ENCODE data around the gene SLC6A18.

SLC6A18 gene

GRCh38 chr5:1184163-1184470 lies 41.1 kb upstream of the SLC6A18 start:
- H3K4me3 ChIP-seq (ENCODE audit: low read depth, low read length), result no peak overlapping the region
- no peak for DNase-seq (ENCODE audit: low read depth)
- TF ChIP-seq, protein P1, sequence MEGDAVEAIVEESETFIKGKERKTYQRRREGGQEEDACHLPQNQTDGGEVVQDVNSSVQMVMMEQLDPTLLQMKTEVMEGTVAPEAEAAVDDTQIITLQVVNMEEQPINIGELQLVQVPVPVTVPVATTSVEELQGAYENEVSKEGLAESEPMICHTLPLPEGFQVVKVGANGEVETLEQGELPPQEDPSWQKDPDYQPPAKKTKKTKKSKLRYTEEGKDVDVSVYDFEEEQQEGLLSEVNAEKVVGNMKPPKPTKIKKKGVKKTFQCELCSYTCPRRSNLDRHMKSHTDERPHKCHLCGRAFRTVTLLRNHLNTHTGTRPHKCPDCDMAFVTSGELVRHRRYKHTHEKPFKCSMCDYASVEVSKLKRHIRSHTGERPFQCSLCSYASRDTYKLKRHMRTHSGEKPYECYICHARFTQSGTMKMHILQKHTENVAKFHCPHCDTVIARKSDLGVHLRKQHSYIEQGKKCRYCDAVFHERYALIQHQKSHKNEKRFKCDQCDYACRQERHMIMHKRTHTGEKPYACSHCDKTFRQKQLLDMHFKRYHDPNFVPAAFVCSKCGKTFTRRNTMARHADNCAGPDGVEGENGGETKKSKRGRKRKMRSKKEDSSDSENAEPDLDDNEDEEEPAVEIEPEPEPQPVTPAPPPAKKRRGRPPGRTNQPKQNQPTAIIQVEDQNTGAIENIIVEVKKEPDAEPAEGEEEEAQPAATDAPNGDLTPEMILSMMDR (conservative IDR thresholded peaks at IDR 0.05; ENCODE audit: low read depth, low read length), result no peak

DNA sequence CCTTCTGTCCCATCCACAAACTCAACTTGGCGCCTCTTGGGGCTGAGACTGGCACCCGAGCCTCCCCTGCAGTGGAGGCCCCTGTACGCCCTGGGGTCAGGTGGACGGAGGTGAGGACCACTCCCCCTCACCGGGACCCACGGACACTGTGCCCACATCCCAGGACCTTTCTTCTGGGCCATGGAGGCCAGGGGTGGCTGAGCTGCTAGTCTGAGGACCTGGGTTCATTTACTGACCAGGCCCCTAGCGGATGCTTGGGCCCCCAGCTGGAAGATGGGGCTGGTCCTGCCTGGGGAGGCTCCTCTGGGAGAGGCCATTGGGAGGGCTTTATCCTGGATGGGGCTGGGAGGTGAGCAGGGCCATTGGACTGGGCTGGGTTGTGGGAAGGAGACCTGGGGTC lies 40.7 kb upstream of the SLC6A18 start:
- H3K4me3 ChIP-seq (ENCODE audit: low read depth, low read length), result no peak overlapping the region
- TF ChIP-seq, protein P1 (conservative IDR thresholded peaks at IDR 0.05; ENCODE audit: low read depth, low read length), result no peak
- DNase-seq (ENCODE audit: low read depth), result no peak

DNA sequence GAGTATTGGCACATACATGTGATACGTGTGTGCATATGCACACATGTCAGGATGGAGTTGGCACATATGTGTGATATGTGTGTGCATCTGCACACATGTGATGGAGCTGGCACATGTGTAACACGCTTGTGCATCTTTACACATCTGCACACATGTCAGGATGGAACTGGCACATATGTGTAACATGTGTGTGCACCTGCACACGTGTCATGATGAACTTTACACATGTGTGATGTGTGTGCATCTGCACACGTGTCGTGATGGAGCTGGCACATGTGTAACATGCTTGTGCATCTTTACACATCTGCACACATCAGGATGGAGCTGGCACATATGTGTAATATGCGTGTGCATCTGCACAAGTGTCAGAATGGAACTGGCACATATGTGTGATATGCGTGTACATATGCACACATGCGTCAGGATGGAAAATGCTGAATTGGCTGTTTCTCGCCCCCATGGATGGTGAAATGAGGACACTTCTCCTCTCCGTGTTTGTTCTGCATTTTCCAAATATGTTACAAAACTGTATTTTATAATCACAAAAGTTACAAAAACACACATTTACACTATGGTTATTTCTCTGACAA lies 40.0 kb upstream of the SLC6A18 start:
- H3K4me3 ChIP-seq (ENCODE audit: low read depth, low read length), result no peak overlapping the region
- DNase-seq (ENCODE audit: low read depth), result no peak
- TF ChIP-seq, protein P1 (conservative IDR thresholded peaks at IDR 0.05; ENCODE audit: low read depth, low read length), result no peak

GRCh38 chr5:1185629-1186350 lies 39.4 kb upstream of the SLC6A18 start:
- TF ChIP-seq, protein P1 (conservative IDR thresholded peaks at IDR 0.05; ENCODE audit: low read depth, low read length), result no peak
- H3K4me3 ChIP-seq (ENCODE audit: low read depth, low read length), result no peak overlapping the region
- DNase-seq (ENCODE audit: low read depth), result no peak

GRCh38 chr5:1186351-1187233 lies 38.6 kb upstream of the SLC6A18 start:
- TF ChIP-seq, protein P1 (conservative IDR thresholded peaks at IDR 0.05; ENCODE audit: low read depth, low read length), result no peak

GRCh38 chr5:1187234-1187949 lies 37.8 kb upstream of the SLC6A18 start:
- TF ChIP-seq, protein P1 (conservative IDR thresholded peaks at IDR 0.05; ENCODE audit: low read depth, low read length), result no peak
- DNase-seq (ENCODE audit: low read depth), result no peak

More at GRCh38 chr5:1186351-1187233, 38.6 kb upstream of the SLC6A18 start:
- no peak overlapping the region for H3K4me3 ChIP-seq (ENCODE audit: low read depth, low read length)
- no peak for DNase-seq (ENCODE audit: low read depth)

More at GRCh38 chr5:1187234-1187949, 37.8 kb upstream of the SLC6A18 start:
- no peak overlapping the region for H3K4me3 ChIP-seq (ENCODE audit: low read depth, low read length)

All from choroid plexus epithelial cell (primary cell).